Hematopoietic multipotent progenitor cell treated with erythropoietin and hydrocortisone succinate and interleukin-3 and kit ligand, for 8 days (in vitro differentiated cells): Measurements from ENCODE around the gene DEFB132.
A peak's percentile ranks its signal among the peaks of the same experiment; 100 is the strongest.

ENCODE experiments used
- DNase-seq: peaks from one replicate; pipeline ENCODE4 v3.0.0-alpha.2; 2015

The DEFB132 gene

DNA sequence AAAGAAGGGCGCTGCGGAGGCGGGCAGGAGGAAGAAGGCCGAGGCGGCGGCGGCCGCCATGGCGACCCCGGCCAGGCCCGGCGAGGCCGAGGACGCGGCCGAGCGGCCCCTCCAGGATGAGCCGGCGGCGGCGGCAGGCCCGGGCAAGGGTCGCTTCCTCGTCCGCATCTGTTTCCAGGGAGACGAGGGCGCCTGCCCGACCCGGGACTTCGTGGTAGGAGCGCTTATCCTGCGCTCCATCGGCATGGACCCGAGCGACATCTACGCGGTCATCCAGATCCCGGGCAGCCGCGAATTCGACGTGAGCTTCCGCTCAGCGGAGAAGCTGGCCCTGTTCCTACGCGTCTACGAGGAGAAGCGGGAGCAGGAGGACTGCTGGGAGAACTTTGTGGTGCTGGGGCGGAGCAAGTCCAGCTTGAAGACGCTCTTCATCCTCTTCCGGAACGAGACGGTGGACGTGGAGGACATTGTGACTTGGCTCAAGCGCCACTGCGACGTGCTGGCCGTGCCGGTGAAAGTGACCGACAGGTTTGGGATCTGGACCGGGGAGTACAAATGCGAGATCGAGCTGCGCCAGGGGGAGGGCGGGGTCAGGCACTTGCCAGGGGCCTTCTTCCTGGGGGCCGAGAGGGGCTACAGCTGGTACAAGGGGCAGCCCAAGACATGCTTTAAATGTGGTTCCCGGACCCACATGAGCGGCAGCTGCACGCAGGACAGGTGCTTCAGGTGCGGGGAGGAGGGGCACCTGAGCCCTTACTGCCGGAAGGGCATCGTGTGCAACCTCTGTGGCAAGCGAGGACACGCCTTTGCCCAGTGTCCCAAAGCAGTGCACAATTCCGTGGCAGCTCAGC is 40.6 kb downstream of the DEFB132 start:
- peak; percentile 75 for DNase-seq

DNA sequence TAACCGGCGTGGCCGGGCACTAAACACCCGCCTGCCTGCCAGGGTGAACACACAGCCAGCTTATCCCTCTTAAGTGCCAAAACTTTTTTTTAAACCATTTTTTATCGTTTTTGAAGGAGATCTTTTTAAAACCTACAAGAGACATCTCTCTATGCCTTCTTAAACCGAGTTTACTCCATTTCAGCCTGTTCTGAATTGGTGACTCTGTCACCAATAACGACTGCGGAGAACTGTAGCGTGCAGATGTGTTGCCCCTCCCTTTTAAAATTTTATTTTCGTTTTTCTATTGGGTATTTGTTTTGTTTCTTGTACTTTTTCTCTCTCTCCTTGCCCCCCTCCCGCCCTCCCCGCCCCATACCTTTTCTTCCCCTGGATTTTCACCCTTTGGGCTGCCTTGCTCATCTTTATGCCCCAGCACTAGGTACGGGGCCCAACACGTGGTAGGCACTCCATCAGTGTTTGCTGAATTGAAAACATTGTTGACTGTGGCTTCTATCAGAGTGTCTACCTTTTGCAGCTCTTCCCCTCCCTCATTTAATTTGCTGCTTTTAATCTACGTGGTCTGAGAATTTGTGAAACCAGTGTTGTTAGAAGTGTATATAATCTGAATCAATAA is 41.4 kb downstream of the DEFB132 start:
- no peak for DNase-seq

DNA sequence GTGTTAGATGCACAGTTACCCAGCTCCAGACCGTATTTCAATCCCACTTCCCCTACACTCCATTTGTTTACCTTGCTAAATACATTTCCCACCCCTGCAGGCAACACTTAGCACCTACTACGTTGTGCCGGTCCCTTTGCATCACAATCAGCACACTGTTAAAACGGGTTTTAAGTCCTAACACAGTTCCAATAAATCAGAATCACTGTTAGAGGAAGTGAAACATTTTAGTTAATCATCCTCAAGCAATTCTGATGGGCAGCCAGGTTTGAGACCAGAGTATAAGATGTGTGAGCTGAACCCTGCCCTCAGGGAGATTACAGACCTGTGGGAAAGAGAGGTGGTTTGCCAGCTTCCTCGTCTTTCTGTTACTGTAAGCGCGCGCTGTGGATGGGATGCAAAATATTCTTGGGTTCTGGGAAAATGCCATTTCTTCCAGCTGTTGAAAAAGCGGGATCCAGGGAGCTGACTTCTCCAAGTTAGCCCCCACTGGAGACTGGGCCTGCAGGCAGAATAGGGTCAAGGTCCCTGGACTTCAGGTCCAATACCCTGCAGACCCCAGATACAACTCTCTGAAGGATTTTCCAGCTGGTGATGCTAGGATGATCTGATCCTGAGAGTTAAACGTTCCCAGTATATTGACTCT is 42.9 kb downstream of the DEFB132 start:
- no peak for DNase-seq

DNA sequence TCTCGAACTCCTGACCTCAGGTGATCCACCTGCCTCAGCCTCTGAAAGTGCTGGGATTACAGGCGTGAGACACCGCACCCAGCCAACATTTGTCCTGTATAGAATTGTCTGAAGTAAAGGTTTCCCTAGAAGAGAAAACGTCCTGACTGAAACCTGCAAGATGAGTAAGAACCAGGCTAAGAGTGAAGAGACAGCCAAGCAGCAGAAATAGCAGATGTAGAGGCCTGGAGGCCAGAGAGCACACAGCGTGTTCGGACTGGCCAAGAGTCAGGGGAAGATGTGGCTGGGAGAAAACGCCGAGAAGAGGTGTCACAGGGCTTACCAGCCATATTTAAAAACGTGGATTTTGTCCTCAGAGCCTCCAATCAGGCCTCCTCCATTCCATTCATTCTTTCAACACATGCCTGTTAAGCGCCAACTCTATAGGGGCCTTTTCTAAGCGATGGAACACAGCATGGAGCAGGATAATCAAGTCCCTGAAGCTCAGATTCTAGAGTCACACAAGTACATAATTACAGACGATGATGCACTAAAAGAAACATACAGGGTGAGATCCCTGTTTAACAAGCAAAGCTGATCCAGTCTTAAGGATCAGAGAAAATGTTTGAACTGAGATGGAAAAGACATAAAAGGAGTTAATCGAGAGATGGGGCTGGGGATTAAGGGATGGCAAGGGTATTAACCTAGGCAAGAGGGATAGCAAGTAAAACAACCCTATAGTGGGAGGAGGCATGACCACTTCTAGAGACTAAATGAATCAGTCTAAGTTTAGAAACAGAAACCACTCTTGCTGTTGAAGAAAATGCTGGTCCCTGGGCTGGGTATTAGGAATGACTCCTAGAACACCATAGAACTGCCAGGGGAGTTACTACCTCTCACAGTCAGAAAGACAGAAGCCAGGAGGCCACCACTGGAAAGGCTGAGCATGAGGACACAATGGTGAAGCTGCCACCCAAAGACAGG is 44.6 kb downstream of the DEFB132 start:
- no peak for DNase-seq

DNA sequence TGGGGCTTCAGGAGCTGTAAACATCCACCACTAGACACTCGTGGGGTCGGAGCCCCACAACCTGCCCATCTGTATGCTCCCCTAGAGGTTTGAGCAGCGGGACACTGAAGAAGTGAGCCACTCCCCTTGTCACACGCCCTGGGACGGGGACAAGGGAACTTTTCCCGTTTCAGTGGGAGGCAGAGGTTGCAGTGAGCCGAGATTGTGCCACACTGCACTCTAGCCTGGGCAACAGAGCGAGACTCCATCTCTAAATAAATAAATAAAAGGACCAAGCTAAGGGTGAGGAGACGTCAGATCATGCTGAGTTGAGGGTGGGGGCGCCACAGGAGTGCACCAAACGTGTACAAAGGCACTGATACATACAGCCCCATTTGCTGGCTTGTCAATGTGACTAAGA is 48.2 kb downstream of the DEFB132 start:
- DNase-seq: no peak

DNA sequence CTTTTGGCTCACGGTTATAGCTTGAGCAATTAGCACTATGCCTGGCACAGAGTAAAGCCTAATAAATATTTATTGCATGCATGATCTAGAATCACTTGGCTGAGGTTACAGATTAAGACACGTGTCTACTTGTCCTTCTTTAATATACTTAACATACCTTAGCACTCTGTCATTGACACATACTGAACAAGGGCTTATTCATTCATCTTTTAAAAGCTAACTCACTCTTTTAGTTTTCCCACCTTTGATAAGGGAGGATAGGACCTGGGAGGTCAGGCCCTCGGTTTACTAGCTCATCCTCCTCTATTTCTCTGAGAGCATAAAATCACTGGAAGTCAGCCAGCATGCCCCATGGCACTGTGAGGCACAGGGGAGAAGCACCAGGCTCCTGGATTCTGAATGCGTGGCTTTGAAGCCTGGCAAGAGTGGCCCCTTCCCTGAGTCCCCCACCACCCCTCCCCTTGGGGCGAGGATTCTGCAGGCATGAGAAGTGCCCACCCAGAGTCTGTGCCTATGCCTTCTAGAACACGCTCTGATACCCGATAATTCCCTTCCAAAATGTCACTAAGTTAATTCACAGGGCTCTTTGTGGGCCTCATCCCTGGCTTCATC is 51.0 kb downstream of the DEFB132 start:
- no peak for DNase-seq

DNA sequence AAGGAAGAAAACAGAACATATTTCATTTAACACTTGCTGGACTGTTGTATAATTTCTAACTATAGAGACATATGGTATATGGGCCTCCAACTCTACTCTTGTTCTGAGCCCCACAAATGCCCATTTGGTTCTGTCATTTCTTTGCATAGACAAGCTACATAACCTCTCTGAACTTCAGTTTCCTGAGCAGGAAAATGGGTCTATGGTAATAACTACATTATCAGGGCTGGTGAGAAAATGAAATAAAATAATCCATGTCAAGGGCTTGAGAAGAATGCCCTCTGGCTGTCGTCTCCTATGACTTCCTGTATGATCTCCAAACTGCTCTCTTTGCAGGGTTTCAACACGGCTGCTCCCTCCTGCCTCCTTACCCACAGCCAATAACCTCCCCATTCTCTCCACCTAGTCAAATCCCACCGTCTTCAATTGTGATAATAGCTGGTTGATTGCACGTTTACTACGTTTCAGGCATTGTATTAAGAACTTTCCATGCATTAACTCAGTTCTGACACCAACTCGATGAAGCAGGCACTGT is 51.8 kb downstream of the DEFB132 start:
- DNase-seq: no peak

DNA sequence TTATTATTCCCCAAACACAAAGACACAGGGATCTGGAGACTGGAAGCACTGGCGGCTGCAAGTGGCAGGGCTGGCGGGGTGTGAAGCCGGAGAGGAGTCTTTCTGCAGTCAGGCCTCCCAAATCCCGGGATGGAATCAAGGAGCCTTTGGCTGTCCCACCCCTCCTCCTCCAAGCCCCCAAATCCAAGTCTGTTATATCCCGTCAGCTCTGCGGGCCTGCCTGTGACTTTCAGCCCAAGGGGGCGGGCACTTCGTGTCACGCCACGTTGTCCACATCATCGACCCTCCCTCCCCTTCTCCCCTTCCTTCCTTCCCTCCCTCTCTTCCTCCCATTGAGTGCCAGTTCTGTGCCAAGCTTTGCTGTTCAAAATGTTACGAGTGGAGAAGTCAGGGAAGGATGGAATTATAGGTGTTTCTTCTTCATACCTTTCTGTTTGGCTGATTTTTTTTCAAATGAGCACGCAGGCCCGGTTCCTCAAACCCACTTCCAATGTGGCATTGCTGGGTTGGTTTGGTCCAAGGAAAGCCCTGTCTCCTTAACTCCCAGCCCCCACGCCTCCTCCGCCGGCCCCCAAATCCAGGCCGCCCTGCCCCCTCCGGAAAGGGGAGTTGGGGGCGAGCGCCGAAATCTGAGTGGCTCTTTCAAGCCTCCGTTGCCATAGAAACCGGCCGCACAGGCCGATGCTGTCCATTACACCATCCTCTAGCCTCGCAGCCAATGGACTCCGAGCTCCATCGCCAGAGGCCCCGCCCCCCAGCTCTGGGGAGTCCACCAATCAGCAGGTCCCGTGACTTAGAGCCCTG is 52.5 kb downstream of the DEFB132 start:
- peak; percentile 95 for DNase-seq

DNA sequence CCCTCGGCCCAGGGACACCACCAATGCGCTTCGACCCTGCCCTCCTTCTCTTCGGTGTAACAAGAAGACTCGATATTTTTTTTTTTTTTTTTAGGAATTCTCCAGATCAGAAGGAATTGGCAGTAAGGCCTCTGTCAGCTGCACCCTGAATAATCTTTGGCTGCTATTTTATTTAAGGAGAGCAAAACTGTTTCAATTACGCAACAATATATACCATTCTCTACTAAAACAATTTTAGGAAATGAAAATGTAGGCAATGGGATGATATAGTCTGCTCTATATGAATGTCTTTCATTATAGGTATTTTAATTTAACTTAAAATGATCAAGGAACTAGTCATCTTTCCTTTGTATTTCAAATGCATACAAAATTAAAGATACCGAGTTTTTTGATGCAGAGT is 53.1 kb downstream of the DEFB132 start:
- DNase-seq: no peak
